ENCODE measurements around the gene IFT74. TPM values are rescaled to one million over a fixed set of nuclear protein-coding genes. Genes with fewer than 3 reads are reported as not detected.

The IFT74 gene
- total RNA-seq, 1 donor from 2014 or later = 22.1 TPM

DNA sequence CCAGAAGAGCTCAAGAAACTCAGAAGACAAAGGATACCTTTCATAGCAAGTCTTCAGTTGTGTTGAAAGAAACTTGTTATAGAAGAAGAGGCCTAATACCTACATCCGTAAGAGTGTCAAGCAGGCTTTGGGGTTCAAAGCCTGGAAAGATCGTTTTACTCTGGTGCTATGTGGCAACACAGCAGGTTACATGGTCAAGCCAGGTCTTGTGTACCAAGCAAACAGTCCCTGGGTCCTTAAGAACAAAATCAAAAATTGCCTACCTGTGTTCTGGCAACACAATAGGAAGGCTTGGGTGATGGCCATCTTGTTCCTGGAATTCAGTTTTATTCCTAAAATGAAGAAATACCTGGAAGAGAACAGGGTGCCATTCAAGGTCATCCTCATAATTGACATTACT, 81.3 kb downstream of the IFT74 start:
- H3K4me3 Mint-ChIP-seq = no peak overlapping the region
- H3K27me3 Mint-ChIP-seq (ENCODE audit: low read depth) = no peaks in the 10 kb centered on the region
- H3K4me1 Mint-ChIP-seq = peaks cover 8% of the 10 kb centered on the region
- no peak overlapping the region for H3K27ac Mint-ChIP-seq
- DNase-seq (ENCODE audit: low spot score in 2 of 2, unreplicated experiment in 2 of 2) = no peak
- no peaks in the 10 kb centered on the region for H3K9me3 Mint-ChIP-seq
- TF ChIP-seq, protein P1, sequence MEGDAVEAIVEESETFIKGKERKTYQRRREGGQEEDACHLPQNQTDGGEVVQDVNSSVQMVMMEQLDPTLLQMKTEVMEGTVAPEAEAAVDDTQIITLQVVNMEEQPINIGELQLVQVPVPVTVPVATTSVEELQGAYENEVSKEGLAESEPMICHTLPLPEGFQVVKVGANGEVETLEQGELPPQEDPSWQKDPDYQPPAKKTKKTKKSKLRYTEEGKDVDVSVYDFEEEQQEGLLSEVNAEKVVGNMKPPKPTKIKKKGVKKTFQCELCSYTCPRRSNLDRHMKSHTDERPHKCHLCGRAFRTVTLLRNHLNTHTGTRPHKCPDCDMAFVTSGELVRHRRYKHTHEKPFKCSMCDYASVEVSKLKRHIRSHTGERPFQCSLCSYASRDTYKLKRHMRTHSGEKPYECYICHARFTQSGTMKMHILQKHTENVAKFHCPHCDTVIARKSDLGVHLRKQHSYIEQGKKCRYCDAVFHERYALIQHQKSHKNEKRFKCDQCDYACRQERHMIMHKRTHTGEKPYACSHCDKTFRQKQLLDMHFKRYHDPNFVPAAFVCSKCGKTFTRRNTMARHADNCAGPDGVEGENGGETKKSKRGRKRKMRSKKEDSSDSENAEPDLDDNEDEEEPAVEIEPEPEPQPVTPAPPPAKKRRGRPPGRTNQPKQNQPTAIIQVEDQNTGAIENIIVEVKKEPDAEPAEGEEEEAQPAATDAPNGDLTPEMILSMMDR (IDR thresholded peaks at IDR 0.05; ENCODE audit: unreplicated experiment) = no peak
- peaks cover 8% of the 10 kb centered on the region for H3K36me3 Mint-ChIP-seq

DNA sequence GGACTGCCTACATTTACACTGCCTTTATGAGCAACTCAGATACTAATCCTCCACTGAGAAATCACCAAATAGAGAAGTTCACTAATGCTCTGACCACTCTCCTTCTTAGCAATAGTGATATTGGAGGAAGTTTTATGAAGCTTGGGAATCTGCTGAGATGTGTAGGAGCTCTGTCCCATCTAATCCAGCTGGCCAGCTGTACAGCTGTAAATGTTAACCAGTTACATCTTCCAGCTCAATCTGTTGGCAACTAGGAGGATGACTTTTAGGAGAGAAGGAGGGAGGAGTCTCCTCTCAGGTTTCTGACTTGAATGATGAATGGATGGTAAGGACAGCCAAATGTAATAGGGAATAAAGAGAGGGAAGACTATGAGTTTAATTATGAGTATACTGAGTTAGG, 85.5 kb downstream of the IFT74 start:
- TF ChIP-seq, protein P1 (IDR thresholded peaks at IDR 0.05; ENCODE audit: unreplicated experiment) = no peak
- Mint-ChIP-seq H3K27me3 (ENCODE audit: low read depth) (no peaks in the 10 kb centered on the region), H3K4me3 (no peak overlapping the region), H3K36me3 (peaks cover 12% of the 10 kb centered on the region), H3K27ac (no peak overlapping the region), H3K4me1 (peaks cover 8% of the 10 kb centered on the region), H3K9me3 (no peaks in the 10 kb centered on the region)
- no peak for DNase-seq (ENCODE audit: low spot score in 2 of 2, unreplicated experiment in 2 of 2)

DNA sequence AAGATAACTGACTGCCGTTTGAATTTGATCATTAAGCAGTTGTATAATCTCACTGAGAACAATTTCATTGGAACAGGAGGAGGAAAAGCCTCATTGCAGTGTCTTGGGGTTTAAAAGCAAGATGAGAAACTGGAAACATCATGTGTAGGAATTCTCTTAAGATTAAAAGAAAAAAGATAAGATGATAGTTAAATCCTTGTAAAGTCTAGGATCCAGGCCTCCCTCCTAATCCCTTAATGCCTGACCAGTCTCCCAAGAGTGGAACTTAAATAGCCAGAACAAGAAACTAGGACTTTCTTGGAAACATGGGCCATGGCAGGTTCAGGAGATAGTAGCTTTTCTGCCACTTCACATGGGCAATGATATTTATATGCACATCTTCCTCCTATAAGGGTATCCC, 86.3 kb downstream of the IFT74 start:
- DNase-seq (ENCODE audit: low spot score in 2 of 2, unreplicated experiment in 2 of 2) = no peak
- Mint-ChIP-seq H3K36me3 (peaks cover 10% of the 10 kb centered on the region), H3K4me1 (peaks cover 8% of the 10 kb centered on the region), H3K27ac (peak overlapping the region; percentile 7), H3K4me3 (no peak overlapping the region), H3K9me3 (no peaks in the 10 kb centered on the region), H3K27me3 (ENCODE audit: low read depth) (no peaks in the 10 kb centered on the region)
- TF ChIP-seq, protein P1 (IDR thresholded peaks at IDR 0.05; ENCODE audit: unreplicated experiment) = no peak

DNA sequence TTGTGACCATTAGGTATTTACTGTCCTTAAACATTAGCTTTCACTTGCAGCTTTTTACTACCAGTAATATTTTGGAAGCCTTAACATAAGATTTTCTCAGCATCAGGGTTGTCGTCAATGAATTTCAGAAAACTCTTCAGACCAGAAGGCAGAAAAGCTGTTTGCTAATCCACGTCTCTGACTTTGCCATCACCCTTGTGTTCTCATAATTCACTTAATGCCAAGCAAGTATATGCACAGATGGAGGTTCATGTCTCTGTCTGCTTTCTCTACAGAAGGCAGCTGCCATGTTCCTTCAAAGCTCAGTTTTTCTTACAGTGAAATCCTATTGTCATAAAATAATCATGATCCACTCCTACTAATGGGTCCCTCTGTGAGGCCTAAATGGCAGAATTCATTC, 87.0 kb downstream of the IFT74 start:
- H3K4me1 Mint-ChIP-seq = peaks cover 8% of the 10 kb centered on the region
- DNase-seq (ENCODE audit: low spot score in 2 of 2, unreplicated experiment in 2 of 2) = no peak
- TF ChIP-seq, protein P1 (IDR thresholded peaks at IDR 0.05; ENCODE audit: unreplicated experiment) = no peak
- H3K27me3 Mint-ChIP-seq (ENCODE audit: low read depth) = no peaks in the 10 kb centered on the region
- peaks cover 6% of the 10 kb centered on the region for H3K36me3 Mint-ChIP-seq
- H3K27ac Mint-ChIP-seq = no peak overlapping the region
- H3K4me3 Mint-ChIP-seq = no peak overlapping the region
- no peaks in the 10 kb centered on the region for H3K9me3 Mint-ChIP-seq

DNA sequence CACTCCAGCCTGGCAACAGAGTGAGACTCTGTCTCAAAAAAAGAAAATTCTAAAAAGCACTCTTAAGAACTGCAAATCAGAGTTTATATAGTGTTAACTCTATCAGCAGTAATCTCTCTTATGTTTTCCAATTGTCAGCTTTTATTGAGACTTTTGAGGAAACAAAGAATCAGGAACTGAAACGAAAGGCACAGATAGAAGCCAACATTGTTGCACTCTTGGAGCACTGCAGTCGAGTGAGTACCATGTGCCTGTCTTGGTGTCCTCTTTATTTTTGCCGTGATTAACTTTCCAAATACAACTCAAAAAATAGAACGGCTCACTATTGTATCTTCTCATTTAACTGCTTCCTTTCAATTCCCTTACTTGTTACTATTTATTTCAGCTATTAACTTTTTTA, 90.9 kb downstream of the IFT74 start:
- DNase-seq (ENCODE audit: low spot score in 2 of 2, unreplicated experiment in 2 of 2) = no peak
- peaks cover 10% of the 10 kb centered on the region for H3K36me3 Mint-ChIP-seq
- TF ChIP-seq, protein P1 (IDR thresholded peaks at IDR 0.05; ENCODE audit: unreplicated experiment) = no peak
- peaks cover 3% of the 10 kb centered on the region for H3K4me1 Mint-ChIP-seq
- H3K9me3 Mint-ChIP-seq = no peaks in the 10 kb centered on the region
- no peaks in the 10 kb centered on the region for H3K27me3 Mint-ChIP-seq (ENCODE audit: low read depth)
- H3K27ac Mint-ChIP-seq = no peak overlapping the region
- no peak overlapping the region for H3K4me3 Mint-ChIP-seq
